IMR-90 (cell line): ENCODE data around the gene ETV6. TPM values are rescaled to one million over a fixed set of nuclear protein-coding genes. Genes with fewer than 3 reads are reported as not detected.

Source experiments
- ATAC-seq: fragments of 200-7000 bp; cut with Tn5 transposase; 2 replicates; pipeline ENCODE4 v1.9.1; 2020; ENCODE audit warnings: low read depth, mild to moderate bottlenecking, moderate library complexity
- BruUV-seq: library from RNA; stranded (reverse); fragments of 400-500 nt; replicated peaks from 2 replicates; lab custom pipeline; 2021; lab: Mats Ljungman, UMichigan
- CTCF ChIA-PET: fragments of 300-600 bp; formaldehyde crosslinking; extraction: SDS; loops from one replicate; lab custom pipeline; 2021; ENCODE audit warnings: antibody characterized with exemption; lab: Yijun Ruan, JAX
- POLR2A ChIA-PET: fragments of 300-600 bp; sonication (Branson Sonifier 250); formaldehyde crosslinking; loops from one replicate; lab custom pipeline; 2022; ENCODE audit warnings: antibody characterized with exemption; ENCODE audit not compliant: unreplicated experiment; lab: Charles Lee
- DNase-seq: peaks from one replicate; pipeline ENCODE4 v3.0.0; 2013
- H2AFZ ChIP-seq: replicated peaks from 2 replicates; pipeline ENCODE3; 2013; ENCODE audit warnings: low read length, mild to moderate bottlenecking; ENCODE audit not compliant: poor library complexity
- H2AK5ac ChIP-seq: 2 replicates; pipeline ENCODE4 v1.6.1; 2013; ENCODE audit warnings: low read depth, low read length, inconsistent platforms
- H2AK9ac ChIP-seq: replicated peaks from 2 replicates; pipeline ENCODE3; 2013; ENCODE audit warnings: mild to moderate bottlenecking, low read depth, low read length, moderate library complexity; ENCODE audit not compliant: poor library complexity
- H2BK120ac ChIP-seq: 2 replicates; pipeline ENCODE4 v1.6.1; 2013; ENCODE audit warnings: low read depth, low read length, inconsistent platforms
- H2BK15ac ChIP-seq: 3 replicates; pipeline ENCODE4 v1.6.1; 2013; ENCODE audit warnings: low read depth, low read length, inconsistent platforms
- H2BK20ac ChIP-seq: 2 replicates; pipeline ENCODE4 v1.6.1; 2013; ENCODE audit warnings: low read depth, mild to moderate bottlenecking, inconsistent platforms, low read length, moderate library complexity
- H2BK5ac ChIP-seq: 2 replicates; pipeline ENCODE4 v1.6.1; 2013; ENCODE audit warnings: mild to moderate bottlenecking, low read depth, low read length, inconsistent platforms; ENCODE audit not compliant: poor library complexity, severe bottlenecking
- H3K14ac ChIP-seq: replicated peaks from 2 replicates; pipeline ENCODE4 v1.6.1; 2013; ENCODE audit warnings: low read depth, low read length, inconsistent platforms
- H3K18ac ChIP-seq: 2 replicates; pipeline ENCODE4 v1.6.1; 2013; ENCODE audit warnings: low read depth, low read length, control low read depth
- H3K23ac ChIP-seq: 2 replicates; pipeline ENCODE4 v1.6.1; 2013; ENCODE audit warnings: low read depth, low read length, inconsistent platforms
- H3K27ac ChIP-seq: 2 replicates; pipeline ENCODE4 v1.5.1; 2013; ENCODE audit warnings: mild to moderate bottlenecking, control low read depth, low read length; ENCODE audit not compliant: insufficient read depth
- H3K27me3 ChIP-seq: 2 replicates; pipeline ENCODE4 v1.6.1; 2013; ENCODE audit warnings: low read length; ENCODE audit not compliant: control insufficient read depth, insufficient read depth
- H3K36me3 ChIP-seq: 2 replicates; pipeline ENCODE4 v1.6.1; 2013; ENCODE audit warnings: low read length, mixed read lengths; ENCODE audit not compliant: control insufficient read depth, insufficient read depth
- H3K4ac ChIP-seq: 2 replicates; pipeline ENCODE4 v1.6.1; 2013; ENCODE audit warnings: low read depth, low read length, inconsistent platforms
- H3K4me1 ChIP-seq: 2 replicates; pipeline ENCODE4 v1.6.1; 2013; ENCODE audit warnings: low read length, mixed read lengths; ENCODE audit not compliant: control insufficient read depth, insufficient read depth
- H3K4me2 ChIP-seq: 2 replicates; pipeline ENCODE4 v1.6.1; 2013; ENCODE audit warnings: low read depth, mild to moderate bottlenecking, control low read depth, low read length, moderate library complexity
- H3K4me3 ChIP-seq: 2 replicates; pipeline ENCODE4 v1.5.1; 2013; ENCODE audit warnings: low read depth, mild to moderate bottlenecking, control low read depth, low read length, moderate library complexity; ENCODE audit not compliant: insufficient read depth
- H3K56ac ChIP-seq: 2 replicates; pipeline ENCODE4 v1.6.1; 2013; ENCODE audit warnings: low read length, inconsistent platforms; ENCODE audit not compliant: insufficient read depth; ENCODE audit errors: extremely low read depth
- H3K79me1 ChIP-seq, 2 experiments: 2 replicates each; pipeline ENCODE4 v1.6.1; 2013; ENCODE audit warnings: low read length in 2 of 2, inconsistent platforms in 1 of 2, low read depth in 1 of 2
- H3K9ac ChIP-seq: 2 replicates; pipeline ENCODE4 v1.6.1; 2013; ENCODE audit warnings: low read depth, low read length, control low read depth
- H3K9me1 ChIP-seq: 2 replicates; pipeline ENCODE4 v1.6.1; 2013; ENCODE audit warnings: low read length, inconsistent platforms; ENCODE audit not compliant: insufficient read depth
- H3K9me3 ChIP-seq: 2 replicates; pipeline ENCODE4 v1.6.1; 2013; ENCODE audit warnings: low read length; ENCODE audit not compliant: control insufficient read depth, insufficient read depth
- H4K20me1 ChIP-seq: 2 replicates; pipeline ENCODE4 v1.6.1; 2013; ENCODE audit warnings: low read length, inconsistent platforms; ENCODE audit not compliant: insufficient read depth
- H4K5ac ChIP-seq: 2 replicates; pipeline ENCODE4 v1.6.1; 2013; ENCODE audit warnings: mild to moderate bottlenecking, low read depth, low read length, control low read depth
- H4K8ac ChIP-seq, 2 experiments: 2 replicates each; pipeline ENCODE4 v1.6.1; 2013; ENCODE audit warnings: low read depth in 2 of 2, low read length in 2 of 2, control low read depth in 1 of 2, inconsistent platforms in 1 of 2
- H4K91ac ChIP-seq: 2 replicates; pipeline ENCODE4 v1.6.1; 2013; ENCODE audit warnings: low read depth, low read length, inconsistent platforms; ENCODE audit not compliant: insufficient read depth
- BHLHE40 ChIP-seq: fragments of 150-350 bp; IDR thresholded peaks from 2 replicates; pipeline ENCODE4 v1.6.1; 2016; ENCODE audit warnings: mild to moderate bottlenecking, low read depth, low read length
- CEBPB ChIP-seq: IDR thresholded peaks from 2 replicates; pipeline ENCODE4 v1.6.1; 2012; ENCODE audit warnings: low read depth, low read length, improper control_type of control experiment
- MAZ ChIP-seq: IDR thresholded peaks from 2 replicates; pipeline ENCODE4 v1.6.1; 2012; ENCODE audit warnings: low read depth, mild to moderate bottlenecking, low read length, improper control_type of control experiment, moderate library complexity, borderline replicate concordance
- MXI1 ChIP-seq: IDR thresholded peaks from 2 replicates; pipeline ENCODE4 v1.6.1; 2012; ENCODE audit warnings: low read depth, mild to moderate bottlenecking, low read length, moderate library complexity, borderline replicate concordance
- POLR2A ChIP-seq: IDR thresholded peaks from 2 replicates; pipeline ENCODE4 v1.6.1; 2012; ENCODE audit warnings: mild to moderate bottlenecking, low read depth, low read length
- RAD21 ChIP-seq: IDR thresholded peaks from 2 replicates; pipeline ENCODE4 v1.6.1; 2012; ENCODE audit warnings: low read length, improper control_type of control experiment
- RCOR1 ChIP-seq: IDR thresholded peaks from 2 replicates; pipeline ENCODE4 v1.6.1; 2012; ENCODE audit warnings: mild to moderate bottlenecking, low read length, improper control_type of control experiment; ENCODE audit not compliant: insufficient replicate concordance
- SMC3 ChIP-seq: fragments of 150-350 bp; IDR thresholded peaks from 2 replicates; pipeline ENCODE4 v1.6.1; 2016; ENCODE audit warnings: low read depth, mild to moderate bottlenecking, antibody characterized with exemption, low read length, moderate library complexity
- WGBS, 2 experiments: methylation state at CpG; one replicate each; pipeline versions ENCODE4 v1.1.5 to v1.1.7; 2013; ENCODE audit warnings: missing lambda C conversion rate in 2 of 2; ENCODE audit not compliant: insufficient read length in 1 of 2; ENCODE audit errors: extremely low coverage in 2 of 2; 5-methylcytosine and 5-hydroxymethylcytosine counted together
- dilution Hi-C: fragments of 300-500 bp; cut with HindIII; formaldehyde crosslinking; loops from one replicate; pipeline ENCODE4 v1.14.3; 2018; ENCODE audit warnings: low sequenced_read_pairs; ENCODE audit not compliant: unreplicated experiment
- in situ Hi-C: fragments of 300-500 bp; cut with MboI; formaldehyde crosslinking; loops from 3 replicates; pipeline ENCODE4 v1.14.3; 2019; ENCODE audit warnings: low sequenced_read_pairs, inconsistent platforms, mixed read lengths
- intact Hi-C: fragments of 100-400 bp; cut with micrococcal nuclease; formaldehyde crosslinking; loops from 2 replicates; pipeline ENCODE4 v1.10.0; 2022
- polyA plus RNA-seq, 3 experiments: library from polyadenylated mRNA; depleted of rRNA; stranded (reverse); fragments of >200 nt; gene quantifications; 2 replicates each; pipeline ENCODE4 v1.2.3, GENCODE V29; 2012; ENCODE audit warnings: low replicate concordance in 1 of 3
- total RNA-seq: library from RNA; depleted of rRNA; stranded (reverse); fragments of >200 nt; gene quantifications from 2 replicates; pipeline ENCODE4 v1.2.3, GENCODE V29; 2012

Gene ETV6
- total and polyA plus RNA-seq, 2 of the 4 experiments (the other 2 are of a cell fraction), result 8.4 to 9.9 TPM

- Histone ChIP-seq H3K23ac (peak overlapping the region; percentile 98), H2BK15ac (peak overlapping the region; percentile 90), H3K27me3 (no peaks in the 10 kb centered on the region), H4K91ac (peak overlapping the region; percentile 99), H2AFZ (peak overlapping the region; percentile 91), H3K9ac (peak overlapping the region; percentile 89), H4K20me1 (peaks cover 13% of the 10 kb centered on the region), H3K9me1 (peaks cover 7% of the 10 kb centered on the region; the same call in 1 of the 2 replicates), H3K4me1 (peaks cover 6% of the 10 kb centered on the region), H3K14ac (peak overlapping the region; percentile 97), H4K8ac (peak overlapping the region; percentile 96 to 97), H4K5ac (peak overlapping the region; percentile 93), H3K27ac (peak overlapping the region; percentile 85), H2BK20ac (peak overlapping the region; percentile 94), H2BK5ac (peak overlapping the region; percentile 97), H3K56ac (peak overlapping the region; percentile 93), H2AK5ac (peak overlapping the region; percentile 21), H3K79me1 (peaks cover 0 to 32% of the 10 kb centered on the region in 2 experiments; a peak in 2 of 4 replicates), H3K9me3 (no peaks in the 10 kb centered on the region), H2AK9ac (peak overlapping the region; percentile 86), H3K4me2 (peak overlapping the region; percentile 83), H3K4ac (peak overlapping the region; percentile 99), H3K36me3 (no peaks in the 10 kb centered on the region), H3K18ac (peak overlapping the region; percentile 99), H2BK120ac (peak overlapping the region; percentile 96), H3K4me3 (peak overlapping the region; percentile 98)
- DNase-seq, result peak; percentile 82
- intact Hi-C loops, result loop anchor here (2.0 kb wide), 1 partner anchor 236 kb away; no protein-coding TSS in a partner anchor
- TF ChIP-seq POLR2A, result peak; percentile 64
- peak; percentile 48; the same call in 1 of the 2 replicates for TF ChIP-seq MXI1
- no peak for TF ChIP-seq SMC3
- peak; percentile 18; the same call in 1 of the 2 replicates for TF ChIP-seq MAZ
- TF ChIP-seq RCOR1, result no peak
- TF ChIP-seq BHLHE40, result 0 out of 2 replicates have a peak, but pooled peaks have one; percentile 11
- peak; percentile 16; the same call in 1 of the 2 replicates for TF ChIP-seq RAD21
- peak; percentile 94 for TF ChIP-seq CEBPB
- ChIA-PET POLR2A (interaction anchor here (0.5 to 1.1 kb wide), 5 partner anchors 59 to 491 kb away, joined by 3 to 4 read pairs (median 3); no protein-coding TSS in a partner anchor), CTCF (no interaction called here)
- ATAC-seq, result peak; percentile 45
- dilution Hi-C loops, result no loop called here
- in situ Hi-C loops, result no loop called here
- 1% methylated on average over 25 of the region's 58 CpGs; no CpG with 5 or more reads in 1 of the 2 experiments for WGBS, 2 experiments
- BruUV-seq, result no TSS peak
Measured at GRCh38 chr12:11648514-11649412, 711 bp upstream of the ETV6 start.
